ENCODE data around the gene BRMS1. TPM values are rescaled to one million over a fixed set of nuclear protein-coding genes. Genes with fewer than 3 reads are reported as not detected.
A peak's percentile ranks its signal among the peaks of the same experiment; 100 is the strongest.
"Not testable (repeated sequence)": the region's sequence is repeated elsewhere in the genome, so short reads cannot be mapped to it uniquely, and the experiment has no call there.

Gene BRMS1
- total RNA-seq, 1 experiment from 2014 or later: 93.5 TPM

DNA sequence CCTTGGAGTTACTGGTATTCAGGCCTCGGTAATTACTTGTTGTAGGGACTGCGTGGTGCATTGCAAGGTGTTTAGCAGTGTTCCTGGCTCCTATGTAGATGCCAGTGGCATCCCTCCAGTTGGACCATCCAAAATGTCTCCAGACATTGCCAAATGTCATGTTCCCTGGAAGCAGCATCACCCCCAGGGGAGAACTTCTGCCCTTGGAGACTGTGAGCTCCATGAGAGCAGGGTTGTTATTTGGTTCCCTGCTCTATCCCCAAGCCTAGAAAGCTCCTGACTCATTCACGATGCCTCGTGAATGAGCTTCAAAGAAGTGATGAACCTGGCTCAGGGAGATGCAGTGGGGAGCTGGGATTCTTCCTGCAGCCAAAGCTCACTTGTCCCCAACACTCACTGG lies 23.3 kb downstream of the BRMS1 start:
- CTCF ChIA-PET: interaction anchor here (1.5 to 2.0 kb wide), 2 partner anchors 9 to 10 kb away, joined by 4 to 12 read pairs; no protein-coding TSS in a partner anchor
- DNase-seq (ENCODE audit: low spot score): no peak
- no peak overlapping the region for H3K4me3 ChIP-seq (ENCODE audit: low read depth, low read length, poor library complexity, severe bottlenecking)
- intact Hi-C loops (cut with micrococcal nuclease; ENCODE audit: unreplicated experiment): no loop called here
- peaks cover 28% of the 10 kb centered on the region for H3K4me1 ChIP-seq (ENCODE audit: insufficient read depth, low read length, poor library complexity, severe bottlenecking)
- POLR2A ChIA-PET (ENCODE audit: low non-redundant PET): no interaction called here
- no TSS peak for BruUV-seq (replicated peaks)
- H3K27me3 ChIP-seq (replicated peaks; ENCODE audit: insufficient read depth, low read depth, low read length, poor library complexity): no peaks in the 10 kb centered on the region
- H3K36me3 ChIP-seq (ENCODE audit: insufficient read depth, low read length, poor library complexity, severe bottlenecking): no peaks in the 10 kb centered on the region
- H3K9me3 ChIP-seq (ENCODE audit: low read depth, low read length, poor library complexity, severe bottlenecking): no peaks in the 10 kb centered on the region
- TF ChIP-seq, protein P1, sequence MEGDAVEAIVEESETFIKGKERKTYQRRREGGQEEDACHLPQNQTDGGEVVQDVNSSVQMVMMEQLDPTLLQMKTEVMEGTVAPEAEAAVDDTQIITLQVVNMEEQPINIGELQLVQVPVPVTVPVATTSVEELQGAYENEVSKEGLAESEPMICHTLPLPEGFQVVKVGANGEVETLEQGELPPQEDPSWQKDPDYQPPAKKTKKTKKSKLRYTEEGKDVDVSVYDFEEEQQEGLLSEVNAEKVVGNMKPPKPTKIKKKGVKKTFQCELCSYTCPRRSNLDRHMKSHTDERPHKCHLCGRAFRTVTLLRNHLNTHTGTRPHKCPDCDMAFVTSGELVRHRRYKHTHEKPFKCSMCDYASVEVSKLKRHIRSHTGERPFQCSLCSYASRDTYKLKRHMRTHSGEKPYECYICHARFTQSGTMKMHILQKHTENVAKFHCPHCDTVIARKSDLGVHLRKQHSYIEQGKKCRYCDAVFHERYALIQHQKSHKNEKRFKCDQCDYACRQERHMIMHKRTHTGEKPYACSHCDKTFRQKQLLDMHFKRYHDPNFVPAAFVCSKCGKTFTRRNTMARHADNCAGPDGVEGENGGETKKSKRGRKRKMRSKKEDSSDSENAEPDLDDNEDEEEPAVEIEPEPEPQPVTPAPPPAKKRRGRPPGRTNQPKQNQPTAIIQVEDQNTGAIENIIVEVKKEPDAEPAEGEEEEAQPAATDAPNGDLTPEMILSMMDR (conservative IDR thresholded peaks at IDR 0.05; ENCODE audit: low read depth, low read length): no peak
- no peak for TF ChIP-seq EZH2 (IDR thresholded peaks at IDR 0.05; ENCODE audit: borderline replicate concordance, low read depth, low read length, poor library complexity, severe bottlenecking)
- H3K27ac ChIP-seq (ENCODE audit: low read depth, low read length, poor library complexity, severe bottlenecking): no peak overlapping the region

DNA sequence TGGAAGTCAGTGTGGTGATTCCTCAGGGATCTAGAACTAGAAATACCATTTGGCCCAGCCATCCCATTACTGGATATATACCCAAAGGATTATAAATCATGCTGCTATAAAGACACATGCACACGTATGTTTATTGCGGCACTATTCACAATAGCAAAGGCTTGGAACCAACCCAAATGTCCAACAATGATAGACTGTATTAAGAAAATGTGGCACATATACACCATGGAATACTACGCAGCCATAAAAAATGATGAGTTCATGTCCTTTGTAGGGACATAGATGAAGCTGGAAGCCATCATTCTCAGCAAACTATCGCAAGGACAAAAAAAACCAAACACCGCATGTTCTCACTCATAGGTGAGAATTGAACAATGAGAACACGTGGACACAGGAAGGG lies 24.2 kb downstream of the BRMS1 start:
- DNase-seq (ENCODE audit: low spot score); H3K4me3 ChIP-seq (ENCODE audit: low read depth, low read length, poor library complexity, severe bottlenecking); H3K27me3 ChIP-seq (replicated peaks; ENCODE audit: insufficient read depth, low read depth, low read length, poor library complexity); H3K27ac ChIP-seq (ENCODE audit: low read depth, low read length, poor library complexity, severe bottlenecking); BruUV-seq (replicated peaks); CTCF ChIA-PET; H3K9me3 ChIP-seq (ENCODE audit: low read depth, low read length, poor library complexity, severe bottlenecking); intact Hi-C loops (cut with micrococcal nuclease; ENCODE audit: unreplicated experiment); H3K36me3 ChIP-seq (ENCODE audit: insufficient read depth, low read length, poor library complexity, severe bottlenecking); POLR2A ChIA-PET (ENCODE audit: low non-redundant PET): not testable (repeated sequence)
- peaks cover 33% of the 10 kb centered on the region for H3K4me1 ChIP-seq (ENCODE audit: insufficient read depth, low read length, poor library complexity, severe bottlenecking)

GRCh38 chr11:66320289-66320688 lies 24.6 kb downstream of the BRMS1 start:
- H3K4me1 ChIP-seq (ENCODE audit: insufficient read depth, low read length, poor library complexity, severe bottlenecking): peaks cover 38% of the 10 kb centered on the region
- H3K9me3 ChIP-seq (ENCODE audit: low read depth, low read length, poor library complexity, severe bottlenecking); H3K27me3 ChIP-seq (replicated peaks; ENCODE audit: insufficient read depth, low read depth, low read length, poor library complexity); H3K36me3 ChIP-seq (ENCODE audit: insufficient read depth, low read length, poor library complexity, severe bottlenecking); H3K27ac ChIP-seq (ENCODE audit: low read depth, low read length, poor library complexity, severe bottlenecking); intact Hi-C loops (cut with micrococcal nuclease; ENCODE audit: unreplicated experiment); POLR2A ChIA-PET (ENCODE audit: low non-redundant PET); CTCF ChIA-PET; DNase-seq (ENCODE audit: low spot score); BruUV-seq (replicated peaks); H3K4me3 ChIP-seq (ENCODE audit: low read depth, low read length, poor library complexity, severe bottlenecking): not testable (repeated sequence)

DNA sequence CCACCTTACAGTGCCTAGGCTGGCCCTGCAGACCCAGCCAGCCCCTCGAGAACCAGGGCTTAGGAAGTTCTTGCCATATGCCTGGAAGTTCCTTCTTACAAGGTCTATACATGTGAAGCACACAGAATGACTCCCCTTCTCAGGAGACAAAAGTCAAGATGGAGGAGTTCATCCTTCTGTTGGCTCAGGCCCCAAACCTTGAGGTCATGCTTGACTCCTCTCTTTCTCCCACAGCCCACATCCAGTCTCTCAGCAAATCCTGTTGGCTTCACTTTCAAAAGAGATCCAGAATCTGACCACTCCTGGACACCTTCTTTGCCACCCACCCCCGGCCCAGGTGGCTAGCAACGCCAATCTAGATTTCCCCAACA lies 26.3 kb downstream of the BRMS1 start:
- ChIA-PET POLR2A (ENCODE audit: low non-redundant PET) (interaction anchor here (0.6 kb wide), 1 partner anchor 203 kb away, joined by 7 read pairs; no protein-coding TSS in a partner anchor), CTCF (no interaction called here)
- TF ChIP-seq, protein P1 (conservative IDR thresholded peaks at IDR 0.05; ENCODE audit: low read depth, low read length): no peak
- TF ChIP-seq EZH2 (IDR thresholded peaks at IDR 0.05; ENCODE audit: borderline replicate concordance, low read depth, low read length, poor library complexity, severe bottlenecking): no peak
- BruUV-seq (replicated peaks): no TSS peak
- Histone ChIP-seq H3K27me3 (replicated peaks; ENCODE audit: insufficient read depth, low read depth, low read length, poor library complexity) (no peaks in the 10 kb centered on the region), H3K36me3 (ENCODE audit: insufficient read depth, low read length, poor library complexity, severe bottlenecking) (no peaks in the 10 kb centered on the region), H3K27ac (ENCODE audit: low read depth, low read length, poor library complexity, severe bottlenecking) (peak overlapping the region; percentile 100), H3K4me3 (ENCODE audit: low read depth, low read length, poor library complexity, severe bottlenecking) (no peak overlapping the region), H3K4me1 (ENCODE audit: insufficient read depth, low read length, poor library complexity, severe bottlenecking) (peaks cover 55% of the 10 kb centered on the region), H3K9me3 (ENCODE audit: low read depth, low read length, poor library complexity, severe bottlenecking) (no peaks in the 10 kb centered on the region)
- DNase-seq (ENCODE audit: low spot score): no peak
- intact Hi-C loops (cut with micrococcal nuclease; ENCODE audit: unreplicated experiment): no loop called here
